Measurements from ENCODE around the gene GNG2. TPM values are rescaled to one million over a fixed set of nuclear protein-coding genes. Genes with fewer than 3 reads are reported as not detected.

GNG2 gene
- total RNA-seq, 2 experiments from 2014 or later: 247 to 253 TPM

- Mint-ChIP-seq H3K4me1 (peaks cover 37% of the 10 kb centered on the region), H3K27me3 (no peaks in the 10 kb centered on the region), H3K4me3 (peak overlapping the region; percentile 3), H3K27ac (peak overlapping the region; percentile 71), H3K36me3 (peaks cover 22% of the 10 kb centered on the region), H3K9me3 (peaks cover 7% of the 10 kb centered on the region)
- POLR2A ChIA-PET: interaction anchor here (0.9 to 8.0 kb wide), 3 partner anchors 19 to 40 kb away, joined by 3 to 257 read pairs (median 12); partner anchors contain the start of gene GNG2
- ATAC-seq (ENCODE audit: low read depth) (no peak), DNase-seq (no peak)
These were observed 16.1 kb upstream of the GNG2 start for GRCh38 chr14:51844081-51844881.

GRCh38 chr14:51845811-51846210 lies 14.6 kb upstream of the GNG2 start:
- no peak for ATAC-seq (ENCODE audit: low read depth)
- H3K27me3 Mint-ChIP-seq: no peaks in the 10 kb centered on the region
- H3K36me3 Mint-ChIP-seq: peaks cover 33% of the 10 kb centered on the region

GRCh38 chr14:51846631-51847488 lies 13.6 kb upstream of the GNG2 start:
- peak; percentile 83 for DNase-seq
- Mint-ChIP-seq H3K4me1 (peaks cover 45% of the 10 kb centered on the region), H3K9me3 (peaks cover 14% of the 10 kb centered on the region), H3K27me3 (no peaks in the 10 kb centered on the region), H3K4me3 (peak overlapping the region; percentile 78), H3K27ac (peak overlapping the region; percentile 93), H3K36me3 (peaks cover 35% of the 10 kb centered on the region)
- ATAC-seq (ENCODE audit: low read depth): peak; percentile 90
- POLR2A ChIA-PET: interaction anchor here (0.9 to 8.0 kb wide), 10 partner anchors 16 to 752 kb away, joined by 3 to 257 read pairs (median 4); partner anchors contain the start of genes FRMD6, GNG2, RTRAF and TRIM9

More at GRCh38 chr14:51845811-51846210, 14.6 kb upstream of the GNG2 start:
- Mint-ChIP-seq H3K27ac (peak overlapping the region; percentile 93), H3K4me1 (peaks cover 43% of the 10 kb centered on the region), H3K4me3 (peak overlapping the region; percentile 64), H3K9me3 (peaks cover 13% of the 10 kb centered on the region)
- POLR2A ChIA-PET: interaction anchor here (2.9 to 8.0 kb wide), 3 partner anchors 17 to 38 kb away, joined by 12 to 257 read pairs (median 19); partner anchors contain the start of gene GNG2
- no peak for DNase-seq

GRCh38 chr14:51847489-51847796 lies 13.0 kb upstream of the GNG2 start:
- no peaks in the 10 kb centered on the region for H3K27me3 Mint-ChIP-seq
- POLR2A ChIA-PET: interaction anchor here (0.9 to 8.0 kb wide), 10 partner anchors 15 to 752 kb away, joined by 3 to 257 read pairs (median 4); partner anchors contain the start of genes FRMD6, GNG2, RTRAF and TRIM9
- peak overlapping the region; percentile 93 for H3K27ac Mint-ChIP-seq
- peaks cover 35% of the 10 kb centered on the region for H3K36me3 Mint-ChIP-seq
- DNase-seq (no peak), ATAC-seq (ENCODE audit: low read depth) (no peak)
- peak overlapping the region; percentile 78 for H3K4me3 Mint-ChIP-seq
- H3K4me1 Mint-ChIP-seq: peaks cover 47% of the 10 kb centered on the region
- H3K9me3 Mint-ChIP-seq: peaks cover 14% of the 10 kb centered on the region

- POLR2A ChIA-PET: interaction anchor here (0.7 to 8.0 kb wide), 4 partner anchors 15 to 60 kb away, joined by 3 to 257 read pairs (median 15); partner anchors contain the start of gene GNG2
- H3K4me3 Mint-ChIP-seq: peak overlapping the region; percentile 78
- ATAC-seq (ENCODE audit: low read depth): no peak
- H3K9me3 Mint-ChIP-seq: peaks cover 14% of the 10 kb centered on the region
- H3K4me1 Mint-ChIP-seq: peaks cover 49% of the 10 kb centered on the region
- H3K27me3 Mint-ChIP-seq: no peaks in the 10 kb centered on the region
- peaks cover 34% of the 10 kb centered on the region for H3K36me3 Mint-ChIP-seq
- peak overlapping the region; percentile 99 for H3K27ac Mint-ChIP-seq
- DNase-seq: no peak
These were observed 12.3 kb upstream of the GNG2 start for GRCh38 chr14:51848120-51848519.

GRCh38 chr14:51849097-51849496 lies 11.3 kb upstream of the GNG2 start:
- ATAC-seq (ENCODE audit: low read depth) (no peak), DNase-seq (no peak)
- Mint-ChIP-seq H3K4me3 (peak overlapping the region; percentile 7), H3K4me1 (peaks cover 41% of the 10 kb centered on the region), H3K36me3 (peaks cover 31% of the 10 kb centered on the region), H3K27ac (peak overlapping the region; percentile 99), H3K9me3 (peaks cover 13% of the 10 kb centered on the region), H3K27me3 (no peaks in the 10 kb centered on the region)
- POLR2A ChIA-PET: interaction anchor here (8.0 kb wide), 1 partner anchor 14 kb away, joined by 257 read pairs; the partner anchor contains the start of gene GNG2

- POLR2A ChIA-PET: interaction anchor here (8.0 kb wide), 1 partner anchor 12 kb away, joined by 257 read pairs; the partner anchor contains the start of gene GNG2
- ATAC-seq (ENCODE audit: low read depth) (no peak), DNase-seq (no peak)
- peaks cover 36% of the 10 kb centered on the region for H3K4me1 Mint-ChIP-seq
- peaks cover 17% of the 10 kb centered on the region for H3K9me3 Mint-ChIP-seq
- H3K27ac Mint-ChIP-seq: no peak overlapping the region
- H3K27me3 Mint-ChIP-seq: no peaks in the 10 kb centered on the region
- H3K4me3 Mint-ChIP-seq: no peak overlapping the region
- peaks cover 36% of the 10 kb centered on the region for H3K36me3 Mint-ChIP-seq
These were observed 9.8 kb upstream of the GNG2 start for GRCh38 chr14:51850651-51851050.

- peak overlapping the region; percentile 2 for H3K4me3 Mint-ChIP-seq
- H3K36me3 Mint-ChIP-seq: peaks cover 45% of the 10 kb centered on the region
These were observed 7.9 kb upstream of the GNG2 start for GRCh38 chr14:51852541-51852940.

GRCh38 chr14:51855234-51855633 lies 5.2 kb upstream of the GNG2 start:
- peaks cover 23% of the 10 kb centered on the region for H3K9me3 Mint-ChIP-seq
- POLR2A ChIA-PET: no interaction called here
- H3K27me3 Mint-ChIP-seq: no peaks in the 10 kb centered on the region
- DNase-seq: no peak
- no peak for ATAC-seq (ENCODE audit: low read depth)
- H3K27ac Mint-ChIP-seq: no peak overlapping the region
- H3K36me3 Mint-ChIP-seq: peaks cover 25% of the 10 kb centered on the region
- no peak overlapping the region for H3K4me3 Mint-ChIP-seq
- H3K4me1 Mint-ChIP-seq: peaks cover 41% of the 10 kb centered on the region

More at GRCh38 chr14:51852541-51852940, 7.9 kb upstream of the GNG2 start:
- ATAC-seq (ENCODE audit: low read depth): no peak
- POLR2A ChIA-PET: interaction anchor here (1.2 kb wide), 1 partner anchor 8 kb away, joined by 7 read pairs; the partner anchor contains the start of gene GNG2
- Mint-ChIP-seq H3K4me1 (peaks cover 40% of the 10 kb centered on the region), H3K27me3 (no peaks in the 10 kb centered on the region), H3K9me3 (peaks cover 27% of the 10 kb centered on the region), H3K27ac (no peak overlapping the region)
- no peak for DNase-seq

GRCh38 chr14:51856792-51857296 lies 3.6 kb upstream of the GNG2 start:
- Mint-ChIP-seq H3K9me3 (peaks cover 16% of the 10 kb centered on the region), H3K27me3 (no peaks in the 10 kb centered on the region), H3K27ac (no peak overlapping the region), H3K4me1 (peaks cover 37% of the 10 kb centered on the region), H3K4me3 (no peak overlapping the region), H3K36me3 (peaks cover 27% of the 10 kb centered on the region)
- POLR2A ChIA-PET: interaction anchor here (11.7 kb wide), 1 partner anchor 9 kb away, joined by 257 read pairs; no protein-coding TSS in a partner anchor
- ATAC-seq (ENCODE audit: low read depth) (no peak), DNase-seq (no peak)

GRCh38 chr14:51859131-51859530 lies 1.3 kb upstream of the GNG2 start:
- peaks cover 16% of the 10 kb centered on the region for H3K9me3 Mint-ChIP-seq
- ATAC-seq (ENCODE audit: low read depth) (no peak), DNase-seq (no peak)
- H3K27me3 Mint-ChIP-seq: no peaks in the 10 kb centered on the region
- peaks cover 34% of the 10 kb centered on the region for H3K36me3 Mint-ChIP-seq
- H3K27ac Mint-ChIP-seq: no peak overlapping the region
- peaks cover 38% of the 10 kb centered on the region for H3K4me1 Mint-ChIP-seq
- POLR2A ChIA-PET: interaction anchor here (11.7 kb wide), 1 partner anchor 12 kb away, joined by 257 read pairs; no protein-coding TSS in a partner anchor
- peak overlapping the region; percentile 97 for H3K4me3 Mint-ChIP-seq

GRCh38 chr14:51860825-51861499 lies 550 bp downstream of the GNG2 start:
- H3K27ac Mint-ChIP-seq: peak overlapping the region; percentile 88
- H3K36me3 Mint-ChIP-seq: peaks cover 31% of the 10 kb centered on the region
- peaks cover 48% of the 10 kb centered on the region for H3K4me1 Mint-ChIP-seq
- DNase-seq (no peak), ATAC-seq (ENCODE audit: low read depth) (no peak)
- no peaks in the 10 kb centered on the region for H3K27me3 Mint-ChIP-seq
- peak overlapping the region; percentile 97 for H3K4me3 Mint-ChIP-seq
- POLR2A ChIA-PET: interaction anchor here (0.5 to 11.7 kb wide), 14 partner anchors 9 to 1995 kb away, joined by 3 to 257 read pairs (median 5); partner anchors contain the start of genes PTGER2, RTRAF and TMX1
- H3K9me3 Mint-ChIP-seq: peaks cover 12% of the 10 kb centered on the region

Measured in activated naive CD8-positive, alpha-beta T cell treated with anti-CD3 and anti-CD28 coated beads, Interleukin-2, amount 10 ng/mL, durations not matched to agents 7 days and 5 days (primary cell).